Ovary (tissue), 3 donors: Measurements from ENCODE around the gene LHFPL6.

Source experiments
- EP300 ChIP-seq: sonication (generic); formaldehyde crosslinking; IDR thresholded peaks from one replicate; pipeline ENCODE4 v1.6.1; 2017; ENCODE audit warnings: antibody characterized with exemption
- POLR2A ChIP-seq: fragments of 450-650 bp; IDR thresholded peaks from one replicate; pipeline ENCODE4 v1.6.1; 2017; ENCODE audit warnings: antibody characterized with exemption, mild to moderate bottlenecking, moderate library complexity
- TF ChIP-seq, protein P1 (sequence below), 3 donors: fragments of 450-650 bp in 2 of 3; fragments of 200-600 bp in 1 of 3; IDR thresholded peaks; one replicate each; pipeline versions ENCODE4 v1.5.1 to v1.8.0; 2016 to 2022; ENCODE audit warnings: antibody characterized with exemption in 3 of 3, mild to moderate bottlenecking in 1 of 3
- donor health status: DM: no; HTN: no; CAD: no.

DNA sequence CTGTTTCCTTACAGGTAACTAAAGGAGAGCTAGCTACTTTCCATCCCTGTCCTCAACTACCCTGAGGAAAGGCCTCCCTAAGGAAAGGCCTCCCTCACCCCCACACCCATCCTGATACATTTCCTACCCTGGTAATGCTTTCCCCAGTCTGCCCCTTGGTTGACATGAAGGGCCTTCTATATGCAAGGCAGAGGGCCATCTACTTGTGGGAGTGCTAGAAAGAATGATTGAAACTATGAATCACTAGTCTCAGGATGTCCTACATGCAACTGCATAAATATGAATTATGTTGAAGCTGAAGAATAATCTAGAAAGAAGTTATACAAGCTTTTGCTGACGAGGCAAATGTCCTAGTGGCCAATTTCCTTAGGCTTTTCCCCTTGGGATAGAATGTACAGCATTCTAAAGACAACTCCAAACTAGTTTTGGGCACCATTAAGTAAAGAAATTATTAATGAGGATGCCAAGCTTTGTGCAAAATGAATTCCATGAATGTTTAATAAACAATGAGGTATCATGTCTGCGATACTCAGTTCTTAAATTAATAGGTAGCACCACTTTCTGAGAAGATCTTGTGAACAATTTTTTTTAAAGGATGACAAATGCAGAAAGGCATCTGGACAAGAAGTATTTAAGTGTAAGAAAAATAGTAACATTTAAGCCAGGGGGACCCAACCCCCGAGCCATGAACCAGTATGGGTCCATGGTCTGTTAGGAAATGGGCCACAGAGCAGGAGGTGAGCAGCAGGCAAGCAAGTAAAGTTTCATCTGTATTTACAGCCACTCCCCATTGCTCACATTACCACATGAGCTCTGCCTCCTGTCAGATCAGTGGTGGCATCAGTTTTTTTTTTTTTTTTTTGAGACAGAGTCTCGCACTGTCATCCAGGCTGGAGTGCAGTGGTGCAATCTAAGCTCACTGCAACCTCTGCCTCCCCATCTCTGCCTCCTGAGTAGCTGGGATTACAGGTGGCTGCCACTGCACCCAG is 223.0 kb downstream of the LHFPL6 start:
- no peak for TF ChIP-seq POLR2A
- TF ChIP-seq, protein P1, sequence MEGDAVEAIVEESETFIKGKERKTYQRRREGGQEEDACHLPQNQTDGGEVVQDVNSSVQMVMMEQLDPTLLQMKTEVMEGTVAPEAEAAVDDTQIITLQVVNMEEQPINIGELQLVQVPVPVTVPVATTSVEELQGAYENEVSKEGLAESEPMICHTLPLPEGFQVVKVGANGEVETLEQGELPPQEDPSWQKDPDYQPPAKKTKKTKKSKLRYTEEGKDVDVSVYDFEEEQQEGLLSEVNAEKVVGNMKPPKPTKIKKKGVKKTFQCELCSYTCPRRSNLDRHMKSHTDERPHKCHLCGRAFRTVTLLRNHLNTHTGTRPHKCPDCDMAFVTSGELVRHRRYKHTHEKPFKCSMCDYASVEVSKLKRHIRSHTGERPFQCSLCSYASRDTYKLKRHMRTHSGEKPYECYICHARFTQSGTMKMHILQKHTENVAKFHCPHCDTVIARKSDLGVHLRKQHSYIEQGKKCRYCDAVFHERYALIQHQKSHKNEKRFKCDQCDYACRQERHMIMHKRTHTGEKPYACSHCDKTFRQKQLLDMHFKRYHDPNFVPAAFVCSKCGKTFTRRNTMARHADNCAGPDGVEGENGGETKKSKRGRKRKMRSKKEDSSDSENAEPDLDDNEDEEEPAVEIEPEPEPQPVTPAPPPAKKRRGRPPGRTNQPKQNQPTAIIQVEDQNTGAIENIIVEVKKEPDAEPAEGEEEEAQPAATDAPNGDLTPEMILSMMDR (IDR thresholded peaks at IDR 0.05), result no peak
- TF ChIP-seq EP300, result no peak
